GM21576 (cell line): Measurements from ENCODE around the gene SPACA1.

ENCODE experiments used
- ATAC-seq: cut with Tn5 transposase; IDR thresholded peaks from one replicate; pipeline ENCODE4 v1.9.1; 2021; ENCODE audit warnings: mild to moderate bottlenecking, moderate library complexity; ENCODE audit not compliant: unreplicated experiment

The SPACA1 gene

DNA sequence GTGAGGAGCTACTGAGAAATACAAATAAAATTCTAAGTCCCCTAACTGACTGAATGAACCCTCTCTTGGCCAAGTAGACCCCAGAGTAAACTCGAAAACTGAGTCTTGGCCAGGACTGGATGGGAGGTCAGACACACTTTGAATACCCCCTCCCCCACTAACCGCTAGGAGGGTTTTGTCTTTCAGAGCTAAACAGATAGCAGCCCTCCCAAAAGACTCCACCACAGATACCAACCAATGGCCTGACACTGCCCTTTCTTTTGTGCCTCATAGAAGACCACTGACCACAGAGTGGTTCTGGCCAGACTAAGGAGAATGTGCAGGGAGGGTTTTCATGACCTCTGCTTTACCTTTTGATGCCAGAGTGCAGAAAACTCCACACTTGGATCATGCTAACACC lies 42.1 kb downstream of the SPACA1 start:
- no peak for ATAC-seq

DNA sequence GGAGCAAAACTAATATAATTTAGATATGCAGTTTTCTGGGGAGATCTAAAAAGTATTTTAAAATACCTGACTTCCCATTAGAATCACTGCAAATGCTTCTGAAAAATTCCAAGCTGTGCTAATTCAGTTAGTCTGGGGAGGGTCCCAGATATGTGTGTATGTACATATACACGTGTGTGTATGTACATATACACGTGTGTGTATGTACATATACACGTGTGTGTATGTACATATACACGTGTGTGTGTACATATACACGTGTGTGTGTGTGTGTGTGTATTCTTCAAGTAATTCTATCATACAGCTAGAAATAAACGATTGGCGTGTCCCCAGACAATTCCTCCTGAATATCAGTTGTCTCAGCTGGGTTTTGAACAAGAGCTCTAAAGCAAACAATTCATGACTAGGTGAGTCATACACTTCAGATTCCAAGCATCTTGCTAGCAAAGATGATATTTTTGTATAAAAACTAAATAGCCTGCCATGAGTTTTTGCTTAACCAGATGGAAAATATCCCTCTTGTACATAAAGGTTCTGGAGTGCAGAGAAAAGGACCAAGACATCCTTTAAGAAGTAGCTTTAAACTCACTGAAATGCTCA lies 58.2 kb downstream of the SPACA1 start:
- ATAC-seq: no peak

DNA sequence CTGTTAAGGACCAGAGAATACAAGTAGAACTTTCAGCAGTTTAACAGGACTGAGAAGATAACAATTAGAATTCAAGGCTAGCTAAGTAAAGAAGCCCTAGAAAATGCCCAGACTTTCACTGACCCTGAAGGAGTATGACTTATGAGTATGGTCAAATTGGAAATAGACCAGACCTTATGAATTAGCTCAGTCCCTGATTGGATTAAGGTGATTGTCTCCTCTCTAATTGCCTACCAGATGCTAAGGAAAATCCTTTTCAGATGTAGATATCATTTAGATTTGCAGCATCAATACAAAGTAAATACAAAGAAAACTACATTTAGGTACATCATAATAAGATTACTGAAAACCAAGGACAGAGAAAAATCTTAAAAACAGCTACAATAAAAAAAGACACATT lies 59.6 kb downstream of the SPACA1 start:
- ATAC-seq: no peak

DNA sequence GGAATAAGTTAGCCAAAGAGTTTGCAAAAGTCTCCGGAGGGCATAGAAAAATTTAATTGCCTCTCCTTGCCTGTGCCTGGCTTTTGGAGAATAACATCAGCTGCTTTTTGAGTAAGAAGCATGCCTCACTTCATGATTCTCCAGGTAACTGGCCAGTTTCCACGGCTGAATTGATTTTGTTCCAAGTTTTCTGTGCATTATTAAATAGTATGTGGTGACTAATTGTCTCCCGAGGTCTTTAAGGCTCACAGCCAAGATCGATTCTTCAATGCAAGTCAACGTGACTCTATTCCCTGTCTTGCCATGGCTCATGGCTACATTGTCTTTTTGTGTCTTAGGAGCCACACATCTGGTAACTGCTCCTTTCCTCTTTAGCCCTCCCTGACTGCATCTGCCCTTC lies 64.3 kb downstream of the SPACA1 start:
- ATAC-seq: no peak

DNA sequence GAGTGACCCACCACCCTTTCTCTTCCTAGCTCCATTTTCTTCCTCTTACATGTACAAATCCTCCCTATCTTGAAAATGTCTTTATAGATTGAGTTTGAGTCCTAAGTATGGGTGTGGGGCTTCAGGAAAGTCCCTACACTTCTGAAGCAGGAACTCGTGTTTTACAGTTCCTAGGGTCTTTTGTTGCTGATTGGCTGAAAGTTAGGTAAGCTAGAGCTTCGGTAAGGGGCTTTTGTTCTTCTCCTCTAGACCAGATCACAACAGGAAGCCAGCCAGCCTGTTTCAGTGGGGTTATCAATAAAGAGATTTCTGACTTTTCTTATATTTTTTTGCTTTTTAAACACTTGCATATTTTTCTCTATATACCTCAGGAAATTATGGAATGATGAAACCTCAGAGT lies 67.2 kb downstream of the SPACA1 start:
- ATAC-seq: no peak

DNA sequence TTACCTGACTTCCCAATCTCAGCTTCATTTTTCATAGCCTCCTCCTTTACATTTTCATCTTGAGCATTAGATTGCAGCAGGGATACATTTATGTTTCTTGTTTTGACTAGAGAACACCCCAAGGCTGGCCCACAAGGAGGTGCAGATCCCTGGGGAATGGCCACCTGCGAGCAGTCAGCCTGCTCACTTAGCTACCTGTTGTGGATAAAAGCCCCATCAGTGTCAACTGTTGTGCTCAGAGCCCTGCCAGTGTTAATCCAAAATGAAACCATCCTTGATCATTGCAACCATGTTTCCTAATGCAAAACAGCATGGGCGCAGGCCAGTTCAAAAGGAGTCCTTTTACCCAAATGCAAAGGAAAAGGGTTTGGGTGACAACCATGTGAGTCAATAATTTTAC lies 67.7 kb downstream of the SPACA1 start:
- ATAC-seq: no peak

DNA sequence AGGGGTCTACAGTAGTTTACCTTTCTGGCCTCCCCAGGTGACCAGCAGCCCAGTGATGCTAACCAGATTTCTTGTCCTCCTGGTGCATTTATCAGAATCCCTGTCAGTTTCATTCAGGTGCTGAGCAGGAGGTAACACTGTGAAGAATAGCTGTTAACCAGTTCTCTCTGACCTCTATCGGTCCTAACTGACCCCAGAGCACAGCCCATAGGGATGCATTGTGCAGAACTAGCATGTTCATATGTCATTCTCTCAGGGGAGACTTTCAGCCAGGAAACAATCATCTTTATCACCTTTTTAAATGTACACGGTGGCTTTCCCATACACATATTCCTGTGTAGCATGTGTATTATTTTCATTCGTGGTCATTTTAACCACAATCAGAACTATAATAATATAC lies 68.6 kb downstream of the SPACA1 start:
- no peak for ATAC-seq
